Measurements from ENCODE around the gene CSGALNACT2.

The CSGALNACT2 gene

DNA sequence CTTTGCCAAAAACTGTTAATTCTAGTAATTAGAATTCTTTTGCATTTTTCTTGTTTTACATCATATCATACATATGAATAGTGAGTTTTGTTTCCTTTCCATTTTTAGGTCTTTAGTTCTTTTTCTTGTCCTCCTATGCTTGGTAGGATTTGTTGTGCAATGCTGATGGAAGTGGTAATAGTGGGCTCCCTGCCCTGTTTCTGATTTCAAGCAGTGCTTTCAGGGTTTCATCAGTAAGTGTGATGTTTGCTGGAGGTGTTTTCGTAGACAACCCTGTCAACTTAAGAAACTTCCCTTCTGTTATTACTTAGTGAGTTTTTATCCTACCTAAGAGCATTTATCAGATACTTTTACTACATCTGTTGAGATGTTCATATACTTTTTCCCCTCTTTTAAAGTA is 50.5 kb downstream of the CSGALNACT2 start:
- DNase-seq, result no peak

DNA sequence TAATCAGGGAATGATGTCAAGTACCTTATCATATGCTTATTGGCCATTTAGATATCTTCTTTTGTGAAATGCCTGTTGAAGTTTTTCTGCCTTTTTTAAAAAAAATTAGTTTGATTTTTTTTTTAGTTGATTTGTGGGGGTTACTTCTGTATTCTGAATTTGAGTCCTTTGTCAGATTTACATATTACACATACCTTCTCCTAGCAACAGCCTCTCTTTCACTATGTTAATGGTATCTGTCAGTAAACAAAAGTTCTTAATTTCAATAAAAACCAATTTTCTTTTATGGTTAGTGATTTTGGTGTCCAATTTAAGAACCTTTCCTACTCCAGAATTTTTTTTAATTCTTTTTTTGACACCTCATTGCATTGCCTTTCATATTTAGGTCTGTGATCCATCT is 52.0 kb downstream of the CSGALNACT2 start:
- no peak for DNase-seq

DNA sequence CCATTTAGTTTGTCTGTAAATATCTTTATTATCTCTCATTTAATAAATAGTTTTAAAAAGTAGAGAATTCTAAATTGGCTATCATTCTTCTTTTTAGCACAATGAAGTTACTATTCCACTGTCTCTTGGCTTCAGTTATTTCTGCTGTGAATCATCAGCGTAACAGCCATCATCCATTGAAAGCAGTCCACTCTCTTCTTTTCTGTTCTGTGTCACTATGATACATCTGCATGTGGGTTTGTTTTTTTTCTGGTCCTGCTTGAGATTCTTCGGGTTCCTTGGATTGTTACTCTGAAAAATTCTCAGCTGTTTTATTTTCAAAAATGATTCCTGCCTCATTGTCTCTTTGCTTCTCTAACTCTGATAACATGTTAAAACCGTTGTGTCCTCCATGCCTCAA is 52.5 kb downstream of the CSGALNACT2 start:
- DNase-seq, result no peak

DNA sequence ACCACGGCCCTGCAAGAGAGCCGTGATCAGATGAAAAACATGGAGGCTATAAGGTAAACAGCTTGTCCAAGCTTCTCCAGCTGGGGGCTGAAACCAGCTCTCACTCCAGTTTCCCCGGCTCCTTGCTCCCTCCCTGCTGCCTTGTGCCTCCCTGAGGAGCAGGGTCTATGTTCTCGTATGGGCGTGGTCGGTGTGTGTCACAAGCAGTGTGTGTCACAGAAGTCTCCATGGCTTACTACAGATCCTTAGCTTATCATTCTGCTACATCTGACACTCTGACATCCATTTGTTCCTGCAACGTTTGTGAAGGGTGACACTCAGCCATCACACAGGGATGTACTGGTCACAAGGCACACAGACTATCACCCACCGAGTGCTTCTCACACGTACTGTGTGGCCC is 54.6 kb downstream of the CSGALNACT2 start:
- DNase-seq, result no peak

DNA sequence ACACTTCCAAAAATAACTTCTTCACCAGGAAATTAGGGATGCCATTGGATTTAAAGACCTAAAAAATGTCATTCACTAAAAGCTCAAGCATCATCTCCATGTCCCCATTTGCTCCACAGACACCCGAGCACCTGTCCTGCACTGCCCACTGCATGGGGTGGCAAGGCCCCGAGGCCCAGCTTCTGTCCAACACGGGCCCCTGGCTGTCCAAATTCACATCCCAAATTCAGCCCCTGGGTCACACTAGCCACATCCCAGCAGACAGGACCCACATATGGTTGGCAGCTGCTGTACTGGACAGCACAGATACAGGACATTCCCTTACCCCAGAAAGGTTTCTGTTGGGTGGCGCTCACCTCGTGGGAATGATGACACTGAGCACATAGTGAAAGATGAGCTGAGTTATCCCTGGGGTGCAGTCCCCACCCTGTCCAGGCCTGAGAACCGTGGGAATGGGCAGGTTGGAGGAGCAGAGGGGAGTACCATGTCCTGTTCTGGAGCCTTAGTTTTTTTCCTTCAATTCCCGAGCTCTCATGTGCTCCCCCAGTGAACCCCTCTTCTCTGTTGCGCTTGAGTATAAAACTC is 55.3 kb downstream of the CSGALNACT2 start:
- no peak for DNase-seq

DNA sequence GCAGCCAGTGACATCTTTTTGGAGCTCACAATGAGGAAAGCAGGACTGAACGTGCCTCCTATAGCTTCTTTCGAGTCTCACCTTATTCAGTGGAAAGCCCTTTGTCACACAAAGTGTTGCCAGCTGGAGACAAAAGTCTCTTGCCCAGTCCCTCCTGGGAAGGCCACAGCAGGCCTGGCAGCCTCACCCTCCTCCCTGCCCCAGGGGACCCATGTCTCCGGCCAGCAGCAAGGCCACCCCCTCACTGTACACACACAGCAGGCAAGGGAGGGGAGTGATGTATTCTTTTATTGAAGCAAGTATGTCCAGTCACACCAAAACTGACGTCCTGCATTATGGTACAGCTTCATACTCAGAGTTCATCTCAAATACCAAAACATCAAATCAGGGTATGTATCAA is 56.0 kb downstream of the CSGALNACT2 start:
- no peak for DNase-seq

DNA sequence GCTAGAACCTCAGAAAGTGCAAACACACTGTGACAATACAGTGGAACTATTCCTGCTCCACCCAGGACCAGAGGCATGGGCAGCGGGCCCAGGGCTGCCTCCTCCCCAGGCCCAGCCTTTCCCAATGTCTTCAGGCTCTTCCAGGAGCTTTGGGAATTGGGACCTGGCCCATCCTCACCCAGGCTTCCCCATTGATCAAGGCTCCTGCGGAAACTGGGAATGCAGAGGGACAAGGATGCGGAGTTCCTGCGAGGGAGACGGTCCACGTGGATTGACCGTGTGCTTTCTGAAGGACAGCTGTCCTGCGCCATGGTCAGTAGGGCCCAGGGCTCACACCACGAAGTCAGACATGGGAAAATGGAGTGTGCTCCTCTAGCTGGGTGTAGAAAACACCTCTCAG is 56.6 kb downstream of the CSGALNACT2 start:
- DNase-seq, result no peak

DNA sequence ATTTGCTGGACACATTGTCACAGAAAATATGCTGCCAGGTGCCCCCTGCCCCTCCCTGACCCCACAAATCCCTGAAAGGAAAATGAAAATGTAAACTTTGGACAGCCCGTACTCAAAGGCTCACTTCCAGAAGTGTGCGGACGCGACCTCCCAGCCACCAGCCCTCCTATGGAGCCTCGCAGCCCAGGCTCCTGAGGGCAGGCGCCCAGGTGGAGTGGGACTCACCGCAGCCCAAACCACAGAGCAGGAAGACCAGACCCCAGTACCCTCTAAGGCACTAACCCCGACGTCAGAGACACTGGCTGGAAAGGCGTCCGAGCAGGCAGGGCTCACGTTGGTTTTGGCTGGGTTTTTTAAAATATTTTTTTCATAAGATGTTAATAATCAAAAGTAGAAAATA is 57.3 kb downstream of the CSGALNACT2 start:
- DNase-seq, result no peak

DNA sequence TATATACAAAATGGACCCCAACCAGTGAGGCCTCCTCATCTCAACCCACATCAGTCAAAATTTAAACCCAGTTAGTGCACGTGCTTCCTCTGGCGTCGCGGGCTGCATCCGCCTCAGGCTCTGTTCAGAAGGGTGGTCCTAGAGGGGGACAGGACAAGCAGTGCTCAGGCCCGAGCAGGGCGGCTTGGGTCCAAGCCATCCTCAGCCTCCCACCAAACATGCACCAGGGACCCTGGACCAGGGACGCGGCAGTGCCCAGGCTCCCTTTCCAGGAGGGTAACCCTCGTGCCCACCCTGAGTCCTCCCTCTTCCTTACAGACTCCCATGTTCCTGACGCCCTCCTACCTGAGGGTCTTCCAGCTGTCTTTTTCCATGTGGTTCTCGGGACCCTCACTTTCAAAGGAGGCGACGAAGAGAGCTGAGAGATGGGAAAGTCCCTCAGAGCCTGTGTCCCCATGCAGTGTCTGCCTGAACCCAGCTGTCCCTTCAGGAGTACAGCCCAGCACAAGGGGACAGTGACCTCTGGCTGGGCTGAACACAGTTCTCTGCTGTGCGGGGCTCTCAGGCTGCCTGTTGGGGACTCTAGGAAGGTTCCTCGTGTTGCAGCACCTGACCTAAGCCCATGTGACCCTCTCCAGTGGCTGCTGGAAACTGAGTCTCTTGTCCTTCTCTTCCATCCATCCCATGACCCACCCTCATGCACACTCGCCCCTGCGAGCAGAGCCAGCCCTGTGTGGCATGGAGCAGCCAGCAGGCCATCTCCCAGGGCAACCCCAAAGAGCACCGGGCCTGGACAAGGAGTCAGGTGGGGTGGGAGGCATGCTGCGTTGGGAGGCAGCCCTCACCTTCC is 58.1 kb downstream of the CSGALNACT2 start:
- peak; percentile 37 for DNase-seq

DNA sequence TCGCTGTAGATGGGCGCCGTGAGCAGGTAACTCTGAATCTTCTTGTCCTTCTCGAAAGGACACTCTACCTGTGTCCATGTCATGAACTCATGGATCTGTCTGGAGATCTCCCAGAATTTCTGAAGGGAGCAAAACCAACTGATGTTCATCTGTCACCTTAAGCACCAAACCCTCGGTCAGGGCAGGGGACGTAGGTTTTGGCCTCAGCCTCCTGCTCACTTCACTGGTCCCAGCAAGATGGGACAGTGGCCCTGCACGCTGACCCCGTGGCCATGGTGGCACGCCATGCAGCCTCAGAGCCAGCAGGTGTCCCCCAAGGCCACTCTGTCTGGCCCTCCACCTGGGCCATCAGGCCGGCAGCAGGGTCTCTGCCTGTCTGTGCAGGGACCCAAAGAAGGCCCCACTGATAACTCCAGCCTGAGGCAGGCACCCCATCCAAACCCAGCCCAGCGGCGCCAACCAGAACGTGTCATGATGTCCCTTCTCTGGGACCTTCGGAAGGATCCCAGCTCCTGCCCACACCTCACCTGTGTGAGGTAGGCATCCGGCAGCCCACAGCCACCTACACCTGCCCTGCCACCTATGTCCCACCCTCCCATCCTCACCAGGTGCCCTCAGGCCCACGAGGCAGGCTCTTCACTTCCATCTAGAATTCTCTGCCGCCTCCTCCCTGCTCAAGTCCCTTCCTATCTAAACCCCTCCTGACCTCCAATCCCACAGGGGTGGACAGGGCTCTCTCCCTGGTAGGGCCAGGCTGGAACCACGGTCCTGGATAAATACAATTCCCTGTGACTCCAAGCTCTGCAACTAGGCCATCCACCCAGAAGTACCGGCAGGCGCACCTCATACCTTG is 59.0 kb downstream of the CSGALNACT2 start:
- DNase-seq, result no peak

DNA sequence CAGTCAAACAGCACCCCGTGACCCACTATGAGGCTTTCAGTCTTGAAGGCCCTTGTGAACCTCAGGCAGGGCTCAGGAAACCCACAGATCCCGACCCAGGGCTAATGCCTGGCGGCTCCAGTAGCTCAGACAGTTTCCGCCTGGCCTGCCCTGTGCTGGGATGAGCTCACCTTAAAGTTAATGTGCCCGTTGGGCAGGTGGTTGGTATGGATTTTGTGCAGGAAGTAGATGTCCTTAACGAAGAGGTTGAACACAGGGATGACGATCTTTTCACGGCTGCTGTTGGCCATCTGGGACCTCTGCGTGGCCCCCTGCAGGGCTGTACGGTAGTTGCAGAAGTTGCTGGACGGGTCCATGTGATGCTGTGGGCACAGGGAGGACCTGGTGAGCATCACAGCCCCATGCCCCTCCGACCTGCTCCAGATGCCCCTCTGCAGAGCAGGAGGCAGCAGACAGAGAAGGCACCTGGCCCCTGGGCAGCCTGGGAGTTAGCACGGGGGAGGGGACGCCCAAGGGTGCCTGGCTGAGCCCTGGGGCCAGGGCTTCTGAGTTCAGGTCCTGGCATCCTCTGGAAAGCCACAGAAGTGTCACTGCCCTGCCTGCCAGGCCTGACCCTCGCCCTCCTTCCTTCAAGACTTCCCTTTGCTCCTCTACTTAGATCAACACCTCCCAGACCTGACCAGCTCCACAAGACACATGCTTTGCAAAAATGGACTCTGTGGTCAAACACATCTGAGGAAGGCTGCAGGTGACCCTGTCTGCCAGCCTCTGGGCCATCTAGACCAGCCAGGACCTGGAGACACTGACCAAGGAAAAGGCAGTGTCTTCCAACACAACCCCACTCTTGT is 59.8 kb downstream of the CSGALNACT2 start:
- DNase-seq, result no peak

DNA sequence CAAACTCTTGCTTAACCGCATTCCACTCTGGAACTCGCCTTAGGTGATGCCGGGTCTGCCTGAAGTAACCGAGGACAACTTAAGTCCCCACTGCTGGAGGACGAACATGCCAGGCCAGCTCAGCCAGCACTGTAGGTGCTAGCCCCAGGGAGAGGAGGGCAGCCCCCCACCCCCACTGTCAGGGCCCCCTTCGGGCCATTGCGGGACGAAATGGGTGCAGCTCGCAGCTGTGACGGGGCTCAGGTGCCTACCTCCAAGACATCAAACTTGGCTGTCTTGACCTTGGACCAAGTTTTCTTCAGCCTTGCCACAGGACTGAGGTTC is 60.4 kb downstream of the CSGALNACT2 start:
- no peak for DNase-seq

DNA sequence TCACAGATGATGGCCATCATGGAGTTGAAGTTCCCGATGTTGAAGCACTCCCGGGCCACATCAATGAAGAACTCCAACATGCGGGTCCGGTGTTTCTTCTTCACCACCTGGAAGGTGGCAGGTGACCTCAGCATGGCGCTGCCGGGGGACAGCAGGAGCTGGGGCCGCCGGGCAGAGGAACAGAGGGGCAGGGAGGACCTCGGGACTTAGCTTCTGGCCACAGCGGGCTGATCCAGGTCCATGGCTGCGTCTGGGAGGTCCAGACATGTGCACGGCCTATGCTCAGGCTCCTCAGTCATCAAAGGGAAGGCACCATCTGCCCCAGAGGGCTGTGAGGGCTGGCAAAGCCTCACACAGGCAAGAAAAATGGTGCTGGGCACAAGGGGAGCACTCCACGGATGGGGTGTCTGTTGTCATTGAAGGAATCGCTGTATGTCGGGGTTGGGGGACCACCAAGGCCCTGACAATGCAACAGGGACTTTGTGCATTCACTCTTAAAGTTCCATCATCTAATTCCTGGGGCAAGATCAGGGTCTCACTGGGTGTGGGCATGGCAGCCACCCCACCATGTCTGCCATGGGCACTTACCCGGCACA is 60.9 kb downstream of the CSGALNACT2 start:
- peak; percentile 35 for DNase-seq

DNA sequence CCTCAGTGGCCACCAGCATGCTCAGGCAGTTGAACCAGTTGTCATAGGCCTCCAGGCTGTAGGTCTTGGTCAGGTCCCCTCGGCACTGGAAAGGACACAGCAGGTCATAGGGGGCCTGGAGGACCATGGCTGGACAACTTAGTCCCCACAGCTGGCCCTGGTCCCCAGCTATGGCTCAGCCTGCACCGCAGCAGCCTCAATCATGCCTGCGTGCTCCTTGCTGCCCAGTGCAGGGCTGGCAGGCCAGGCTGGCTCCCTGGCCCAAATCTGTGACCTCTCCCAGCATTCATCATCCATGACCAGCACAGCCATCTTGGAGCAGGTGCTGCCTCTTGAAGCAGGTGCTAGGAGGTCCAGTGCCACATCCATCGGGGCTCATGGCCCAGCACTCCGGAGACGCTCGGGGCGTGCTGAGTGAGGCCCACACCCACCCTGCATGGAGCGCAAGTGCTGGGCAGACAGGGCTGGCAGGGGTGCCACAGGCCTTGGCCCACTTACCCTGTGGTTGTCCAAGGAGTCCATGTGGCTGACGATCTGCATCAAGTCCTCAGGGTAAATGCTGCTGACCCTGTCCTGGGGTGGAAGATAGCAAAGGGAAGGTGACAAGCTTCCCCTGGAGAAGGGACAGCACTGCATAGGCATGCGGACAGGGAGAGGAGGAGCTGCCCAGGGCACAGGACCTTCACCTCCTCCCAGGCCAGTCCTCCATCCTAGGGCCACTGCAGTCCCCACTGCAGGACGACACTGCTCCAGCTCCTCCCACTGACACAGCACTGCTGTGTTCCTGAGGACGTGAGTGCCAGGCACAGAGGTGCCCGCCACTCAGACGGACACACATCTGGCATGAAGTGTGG is 61.7 kb downstream of the CSGALNACT2 start:
- no peak for DNase-seq

DNA sequence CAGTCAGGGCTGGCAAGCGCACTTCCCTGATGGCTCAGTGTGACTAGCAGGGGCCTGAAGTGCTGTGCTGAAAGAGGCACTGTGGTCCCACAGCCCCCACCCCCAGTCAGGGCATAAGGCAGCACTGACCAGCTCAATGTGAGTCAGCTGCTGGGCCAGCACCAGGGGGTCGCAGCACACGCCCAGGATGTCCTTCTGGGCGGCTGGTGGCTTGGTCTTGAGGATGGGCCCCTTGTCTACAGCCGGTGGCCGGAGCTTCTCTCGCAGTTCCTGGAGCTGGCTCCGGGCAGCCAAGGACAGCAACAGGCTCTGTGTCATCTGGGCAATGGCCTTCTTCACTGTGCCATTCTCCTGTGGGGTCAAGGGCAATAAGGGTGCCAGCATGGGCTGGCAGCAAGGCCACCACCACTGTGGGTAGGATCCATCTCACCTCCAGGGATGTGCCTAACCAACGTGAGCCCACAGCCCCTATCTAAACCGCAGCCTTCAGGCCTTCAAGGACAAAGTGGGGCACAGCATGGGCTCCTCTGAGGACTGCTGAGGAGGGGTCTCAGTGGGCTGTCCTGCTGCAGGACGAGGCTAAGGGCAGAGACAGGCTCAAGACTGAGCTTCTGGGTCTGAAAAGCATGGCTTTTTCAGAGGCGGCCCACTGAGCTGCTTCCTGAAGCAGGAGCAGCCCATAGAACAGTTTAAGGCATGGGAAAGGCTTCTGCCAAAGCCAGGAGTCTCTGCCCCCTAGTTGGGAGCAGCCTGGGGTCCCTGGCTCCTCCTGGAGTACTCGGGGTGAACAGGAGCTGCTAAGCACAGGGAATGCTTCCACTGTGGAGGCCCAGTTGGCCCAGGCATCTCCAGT is 62.5 kb downstream of the CSGALNACT2 start:
- no peak for DNase-seq

DNA sequence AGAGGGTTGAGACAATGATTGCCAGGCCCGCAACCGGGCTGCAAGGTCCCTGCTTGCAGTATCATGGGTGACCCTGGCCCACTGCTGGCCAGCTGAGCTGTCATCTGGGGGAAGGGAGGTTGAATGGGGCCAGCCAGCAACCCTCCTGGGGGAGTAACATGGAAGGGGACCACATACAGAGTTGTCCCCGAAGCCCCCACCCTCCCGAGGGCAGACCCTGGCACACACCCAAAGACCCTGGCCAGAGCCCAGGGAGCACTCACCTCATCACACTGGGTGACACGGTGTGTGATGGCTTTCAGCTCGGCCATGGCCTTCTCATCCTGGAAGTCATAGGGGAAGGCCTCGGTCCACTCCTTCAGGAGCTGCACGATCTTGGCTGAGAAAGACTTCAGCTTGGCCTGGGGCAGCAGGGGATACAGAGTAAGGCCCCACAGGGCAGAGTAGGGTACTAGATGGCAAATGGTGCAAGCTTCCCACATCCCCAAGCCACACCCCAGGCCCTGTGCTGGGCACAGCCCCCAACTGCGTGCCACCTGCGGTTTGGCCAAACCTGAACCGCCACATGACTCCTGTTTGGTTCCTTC is 63.4 kb downstream of the CSGALNACT2 start:
- DNase-seq, result peak; percentile 25

DNA sequence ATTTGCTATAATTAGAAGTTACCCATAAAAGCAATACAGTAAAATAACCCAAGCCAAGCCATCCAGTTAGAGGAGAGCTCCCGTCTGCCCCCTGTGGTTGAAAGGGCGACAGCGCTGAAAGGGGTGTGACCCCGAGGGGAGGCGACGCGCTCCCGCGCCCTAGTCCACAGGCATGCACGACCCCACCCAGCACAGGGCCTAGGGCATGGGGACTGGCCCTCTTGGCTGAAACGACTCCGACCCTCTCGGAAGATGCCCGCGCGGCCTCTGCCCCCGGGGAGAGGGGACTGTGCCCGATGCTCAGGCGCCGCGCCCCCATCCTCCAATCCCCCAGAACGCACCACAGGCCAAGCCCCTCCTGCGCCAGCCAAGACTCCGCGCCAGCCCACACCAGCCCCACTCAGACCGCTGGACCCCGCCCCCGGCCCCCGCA is 64.0 kb downstream of the CSGALNACT2 start:
- peak; percentile 47 for DNase-seq

DNA sequence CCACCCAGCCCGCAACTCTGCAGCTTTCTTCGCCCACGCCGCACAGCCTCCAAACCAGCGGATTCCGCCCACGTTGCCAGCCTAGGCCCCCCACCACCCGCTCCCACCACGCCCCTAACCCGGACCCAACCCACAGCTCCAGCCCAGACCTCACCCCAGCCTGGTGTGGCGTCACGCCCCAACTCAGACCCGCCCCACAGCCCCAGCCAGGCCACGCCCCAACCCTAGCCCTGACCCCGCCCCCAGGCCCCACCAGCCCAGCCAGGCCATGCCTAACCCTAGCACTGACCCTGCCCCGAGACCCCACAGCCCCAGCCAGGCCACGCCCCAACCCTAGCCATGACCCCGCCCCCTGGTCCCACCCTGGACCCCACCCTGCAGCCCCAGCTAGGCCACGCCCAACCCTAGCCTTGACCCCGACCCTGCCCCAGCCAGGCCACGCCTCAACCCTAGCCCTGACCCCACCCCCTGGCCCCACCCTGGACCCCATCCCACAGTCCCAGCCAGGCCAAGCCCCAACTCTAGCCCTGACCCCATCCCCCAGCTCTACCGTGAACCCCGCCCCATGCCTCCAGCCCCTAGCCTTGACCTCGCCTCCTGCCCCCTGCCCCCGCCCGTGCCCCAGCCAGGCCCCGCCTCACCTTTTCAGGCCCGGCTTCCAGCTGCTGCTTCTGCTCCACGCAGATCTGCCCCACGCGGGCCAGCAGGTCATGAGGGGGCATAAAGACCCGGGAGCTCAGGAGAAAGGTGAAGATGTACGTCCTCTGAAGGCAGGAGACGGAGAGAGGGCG is 64.6 kb downstream of the CSGALNACT2 start:
- peak; percentile 49 for DNase-seq

DNA sequence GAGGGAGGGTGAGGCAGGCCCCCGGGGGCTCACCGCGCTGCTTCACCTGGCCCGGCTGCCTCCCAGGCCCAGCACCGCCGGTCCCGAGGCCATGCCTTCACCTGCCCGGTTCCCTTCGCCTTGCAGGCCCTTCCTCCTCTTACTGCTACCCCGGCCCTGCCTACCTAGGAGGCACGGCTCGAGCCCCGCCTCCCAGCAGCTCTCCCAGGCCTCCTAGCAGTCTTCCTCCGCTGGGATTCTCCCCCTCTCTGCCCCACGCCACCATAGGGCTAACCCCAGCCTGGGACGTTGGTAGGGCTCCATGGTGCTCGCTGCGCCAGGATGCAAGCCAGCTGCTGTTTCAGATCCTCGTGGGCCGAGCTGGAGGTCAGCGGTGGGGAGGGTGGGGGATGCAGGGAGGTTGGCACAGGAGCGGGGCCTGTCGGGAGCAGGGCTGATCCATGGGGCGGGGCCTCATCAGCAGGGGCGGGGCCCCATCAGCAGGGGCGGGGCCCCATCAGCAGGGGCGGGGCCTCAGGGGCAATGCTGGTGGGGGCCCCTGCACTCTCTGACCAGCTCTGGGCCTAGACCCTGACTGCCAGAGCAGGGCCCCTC is 65.3 kb downstream of the CSGALNACT2 start:
- DNase-seq, result peak; percentile 41
